Adrenal gland (tissue), 12 donors: Measurements from ENCODE around the gene TMEM63C. TPM values are rescaled to one million over a fixed set of nuclear protein-coding genes. Genes with fewer than 3 reads are reported as not detected.

Experiments used
- DNase-seq, 7 donors: peaks; one replicate each; pipeline ENCODE4 v3.0.0-alpha.2; 2019 to 2020
- H3K27ac ChIP-seq, 5 donors: fragments of 200-600 bp; sonication (generic) in 4 of 5; 1 replicate in 3 of 5; 2 replicates in 2 of 5; pipeline versions ENCODE4 v1.5.1 to v1.8.0; 2016 to 2020; ENCODE audit warnings: mild to moderate bottlenecking in 1 of 5
- H3K27me3 ChIP-seq: fragments of 200-600 bp; 2 replicates; pipeline ENCODE4 v1.8.0; 2021
- H3K36me3 ChIP-seq, 2 donors: fragments of 200-600 bp; replicated peaks in 1 of 2; 1 replicate in 1 of 2; 2 replicates in 1 of 2; pipeline versions ENCODE4 v1.5.1 to v1.8.0; 2018 to 2022
- H3K4me1 ChIP-seq, 2 donors: fragments of 200-600 bp; replicated peaks in 1 of 2; 1 replicate in 1 of 2; 2 replicates in 1 of 2; pipeline versions ENCODE4 v1.5.1 to v1.8.0; 2018 to 2021
- H3K4me3 ChIP-seq, 4 donors: fragments of 200-600 bp; sonication (generic) in 3 of 4; one replicate each; pipeline ENCODE4 v1.5.1; 2016 to 2018
- H3K9me3 ChIP-seq, 3 donors: fragments of 200-600 bp; sonication (generic) in 1 of 3; replicated peaks in 1 of 3; 1 replicate in 2 of 3; 2 replicates in 1 of 3; pipeline versions ENCODE4 v1.5.1 to v1.8.0; 2016 to 2021
- CTCF ChIP-seq, 6 experiments: fragments of 450-650 bp in 4 of 6; fragments of 200-600 bp in 2 of 6; sonication (generic) in 1 of 6; IDR thresholded peaks; 1 replicate in 5 of 6; 2 replicates in 1 of 6; pipeline versions ENCODE4 v1.5.1 to v1.8.0; 2016 to 2021; ENCODE audit warnings: antibody characterized with exemption in 6 of 6, mild to moderate bottlenecking in 2 of 6, moderate library complexity in 1 of 6
- POLR2A ChIP-seq, 2 donors: fragments of 450-650 bp; IDR thresholded peaks; one replicate each; pipeline ENCODE4 v1.6.1; 2017; ENCODE audit warnings: antibody characterized with exemption in 2 of 2, mild to moderate bottlenecking in 2 of 2, moderate library complexity in 1 of 2
- WGBS, 4 donors: extraction: QIAGEN DNeasy Blood & Tissue Kit in 2 of 4; methylation state at CpG; one replicate each; pipeline versions ENCODE4 v1.1.5 to v1.1.7; 2013 to 2017; 5-methylcytosine and 5-hydroxymethylcytosine counted together
- intact Hi-C, 2 donors: fragments of 100-400 bp; cut with DNase I; formaldehyde crosslinking; loops; one replicate each; pipeline versions ENCODE4 v1.14.1 to v1.15.0; 2022 to 2023
- polyA plus RNA-seq, 3 donors: library from polyadenylated mRNA; stranded (reverse); fragments of 200-250 nt in 2 of 3; fragments of 350-450 nt in 1 of 3; fragmentation: Illumina TruSeq in 1 of 3; extraction: RNeasy Lipid Tissue Mini Kit (QIAGEN cat#74804) in 1 of 3; gene quantifications; one replicate each; pipeline ENCODE4 v1.2.3, GENCODE V29; 2013 to 2014
- total RNA-seq, 9 donors: library from RNA; depleted of rRNA in 4 of 9; stranded (reverse); fragments of >200 nt in 4 of 9; fragments of 120-200 nt in 1 of 9; fragmentation: NEBNext Ultra II Directional in 1 of 9; extraction: Animal tissue kit (Norgen Biotek cat#: 25700) in 1 of 9; gene quantifications; one replicate each; pipeline versions ENCODE4 v1.1.0 to v1.2.4, GENCODE V29; 2013 to 2023
- donor health status: healthy with polysubstance abuse.
- donor health status: Bipolar disorder and iron deficiency.
- donor health status: DM: yes; HTN: yes; CAD: no.
- donor health status: DM: no; HTN: no; CAD: no.
- donor health status: DM: no; HTN: no; CAD: no.
- donor health status: DM: yes; HTN: yes; CAD: no.

TMEM63C gene
- total and polyA plus RNA-seq, 12 donors, result 2.7 to 21.2 (median 8.3) TPM

- intact Hi-C loops, result no loop called here
- peaks cover 35% of the 10 kb centered on the region for H3K27me3 ChIP-seq
- H3K36me3 ChIP-seq, result no peaks in the 10 kb centered on the region
- DNase-seq, result peak in 2 of 7 donors; percentile 3 to 18
- no peak overlapping the region for H3K4me3 ChIP-seq
- TF ChIP-seq POLR2A (IDR thresholded peaks at IDR 0.05), result no peak
- no peaks in the 10 kb centered on the region for H3K9me3 ChIP-seq
- H3K4me1 ChIP-seq, result peaks cover 5 to 6% of the 10 kb centered on the region in 2 donors
- WGBS, 4 donors, result 9 to 16% (median 14%) methylated on average over 8 to 10 of the region's 10 CpGs
- H3K27ac ChIP-seq, result no peak overlapping the region
Measured at GRCh38 chr14:77145975-77146740, 35.4 kb upstream of the TMEM63C start.

GRCh38 chr14:77148510-77149231 is 32.9 kb upstream of the TMEM63C start:
- Histone ChIP-seq H3K27ac (no peak overlapping the region), H3K4me1 (no peaks in the 10 kb centered on the region), H3K27me3 (peaks cover 14% of the 10 kb centered on the region), H3K9me3 (no peaks in the 10 kb centered on the region), H3K36me3 (no peaks in the 10 kb centered on the region), H3K4me3 (no peak overlapping the region)
- 60 to 69% (median 67%) methylated on average over 8 of the region's 8 CpGs for WGBS, 4 donors
- DNase-seq, result peak in 1 of 7 donors; percentile 35
- intact Hi-C loops, result no loop called here
- TF ChIP-seq POLR2A (IDR thresholded peaks at IDR 0.05) (no peak), CTCF (IDR thresholded peaks at IDR 0.05) (no peak)

GRCh38 chr14:77151245-77151644 is 30.4 kb upstream of the TMEM63C start:
- no peaks in the 10 kb centered on the region for H3K9me3 ChIP-seq
- no peak overlapping the region for H3K4me3 ChIP-seq
- no peaks in the 10 kb centered on the region for H3K4me1 ChIP-seq
- TF ChIP-seq POLR2A (IDR thresholded peaks at IDR 0.05) (no peak), CTCF (IDR thresholded peaks at IDR 0.05) (peak in 4 of 6 experiments; percentile 9 to 29 (median 24))
- intact Hi-C loops, result loop anchor here (5.0 to 10.0 kb wide), 3 partner anchors 61 to 164 kb away; no protein-coding TSS in a partner anchor
- no peak overlapping the region for H3K27ac ChIP-seq
- 4 to 13% (median 6%) methylated on average over 5 of the region's 5 CpGs for WGBS, 4 donors
- H3K36me3 ChIP-seq, result no peaks in the 10 kb centered on the region
- peaks cover 7% of the 10 kb centered on the region for H3K27me3 ChIP-seq
- peak in 2 of 7 donors; percentile 14 to 47 for DNase-seq

GRCh38 chr14:77151918-77152588 is 29.5 kb upstream of the TMEM63C start:
- H3K27me3 ChIP-seq, result peaks cover 3% of the 10 kb centered on the region
- no peak overlapping the region for H3K27ac ChIP-seq
- 30 to 38% (median 34%) methylated on average over 2 of the region's 2 CpGs for WGBS, 4 donors
- no peak for TF ChIP-seq POLR2A (IDR thresholded peaks at IDR 0.05)
- TF ChIP-seq CTCF (IDR thresholded peaks at IDR 0.05), result peak in 5 of 6 experiments; percentile 33 to 52 (median 42)
- H3K36me3 ChIP-seq, result no peaks in the 10 kb centered on the region
- H3K9me3 ChIP-seq, result no peaks in the 10 kb centered on the region
- no peak overlapping the region for H3K4me3 ChIP-seq
- no peaks in the 10 kb centered on the region for H3K4me1 ChIP-seq
- DNase-seq, result no peak
- intact Hi-C loops, result loop anchor here (5.0 to 10.0 kb wide), 3 partner anchors 60 to 163 kb away; no protein-coding TSS in a partner anchor
